ENCODE data around the gene TCEA2.

Gene TCEA2

DNA sequence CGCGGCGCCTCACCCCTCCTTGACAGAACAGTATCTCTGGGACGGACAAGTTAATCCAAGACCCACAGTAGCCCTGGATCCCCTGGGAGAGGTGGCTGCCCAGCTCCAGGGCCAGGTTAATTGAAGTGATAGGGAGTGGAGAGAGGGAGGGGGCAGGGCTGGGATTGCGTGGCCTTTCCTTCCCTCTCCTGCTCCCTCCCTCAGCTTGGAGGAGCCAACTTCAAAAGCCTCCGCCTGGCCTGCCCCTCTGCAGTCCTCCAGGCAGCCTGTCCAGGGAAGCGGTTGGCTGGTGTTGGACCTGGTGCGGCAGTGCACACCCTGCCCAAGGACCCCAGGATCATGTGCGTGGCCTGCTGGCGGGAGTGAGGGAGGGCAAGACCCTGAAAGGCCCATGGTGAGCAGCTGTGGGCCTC lies 27.1 kb upstream of the TCEA2 start, which contains the start of gene C20orf204:
Gene C20orf204 (plus strand): TSS at position 250 of the 413 bp plus-strand sequence. CDS start 142 bp downstream, at position 392.
- no peak for DNase-seq (ENCODE audit: low read depth in 2 of 2)

DNA sequence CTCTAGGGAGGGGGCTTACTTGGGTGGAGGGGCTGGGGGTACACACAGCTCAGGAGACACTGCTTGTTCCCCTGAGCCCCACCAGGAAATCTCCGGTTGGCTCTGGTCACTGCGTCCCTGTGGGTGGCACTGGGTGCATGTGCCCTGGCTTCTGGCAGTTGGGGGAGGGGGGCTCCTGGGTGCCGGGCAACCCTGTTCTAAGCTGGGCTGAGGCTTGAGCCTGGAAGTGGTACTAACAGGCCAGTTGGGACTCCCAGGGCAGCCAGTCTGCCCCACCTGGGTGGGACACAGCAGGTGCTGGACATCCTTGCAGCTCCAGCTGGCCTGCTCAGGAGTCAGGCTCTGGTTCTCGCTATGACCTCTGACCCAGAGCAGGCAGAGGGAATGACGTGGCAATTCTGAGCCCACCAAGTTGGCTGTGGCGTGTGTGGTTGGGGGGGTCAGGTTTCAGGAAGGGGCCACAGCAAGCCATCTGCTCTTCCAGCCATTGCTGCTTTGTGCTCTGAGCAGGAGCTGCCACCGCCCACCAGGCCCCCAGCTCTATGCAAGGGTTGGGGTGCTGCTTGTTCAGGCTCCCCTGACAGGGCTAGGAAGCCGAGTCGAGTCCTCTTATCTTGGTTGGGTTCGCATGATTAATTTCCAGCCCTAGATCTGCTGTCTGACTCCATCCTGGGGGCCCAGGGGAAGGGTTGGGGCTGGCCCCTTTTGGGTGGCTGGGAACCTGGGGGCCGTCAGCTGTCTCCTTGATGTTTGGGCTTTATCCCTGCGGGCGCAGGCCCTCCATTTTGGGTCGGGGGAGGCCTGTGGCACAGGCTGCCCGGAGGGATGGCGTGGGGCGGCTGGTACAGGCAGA lies 26.4 kb upstream of the TCEA2 start:
- no peak for DNase-seq (ENCODE audit: low read depth in 2 of 2)

- no peak for DNase-seq (ENCODE audit: low read depth in 2 of 2)
Observed at GRCh38 chr20:64037199-64037497, 25.9 kb upstream of the TCEA2 start.

GRCh38 chr20:64037498-64038213 lies 25.3 kb upstream of the TCEA2 start:
- DNase-seq (ENCODE audit: low read depth in 2 of 2), result no peak

DNA sequence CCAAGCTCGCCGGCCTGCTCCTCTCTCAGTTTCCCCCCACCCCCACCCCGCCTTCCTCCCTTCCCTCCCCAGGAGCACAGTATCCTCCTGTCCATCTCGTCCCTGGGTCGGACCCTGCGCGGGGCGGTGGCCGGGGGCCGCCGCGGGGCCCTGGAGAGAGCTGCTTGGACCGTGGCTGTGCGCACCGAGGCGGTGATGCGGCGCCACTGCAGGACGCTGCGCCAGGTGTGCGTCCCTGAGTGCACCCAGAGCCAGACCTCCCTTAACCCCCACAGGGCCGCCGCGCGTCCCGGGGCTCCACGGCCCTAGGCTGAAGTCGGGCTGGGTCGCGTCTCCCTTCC lies 24.8 kb upstream of the TCEA2 start:
- no peak for DNase-seq (ENCODE audit: low read depth in 2 of 2)

DNA sequence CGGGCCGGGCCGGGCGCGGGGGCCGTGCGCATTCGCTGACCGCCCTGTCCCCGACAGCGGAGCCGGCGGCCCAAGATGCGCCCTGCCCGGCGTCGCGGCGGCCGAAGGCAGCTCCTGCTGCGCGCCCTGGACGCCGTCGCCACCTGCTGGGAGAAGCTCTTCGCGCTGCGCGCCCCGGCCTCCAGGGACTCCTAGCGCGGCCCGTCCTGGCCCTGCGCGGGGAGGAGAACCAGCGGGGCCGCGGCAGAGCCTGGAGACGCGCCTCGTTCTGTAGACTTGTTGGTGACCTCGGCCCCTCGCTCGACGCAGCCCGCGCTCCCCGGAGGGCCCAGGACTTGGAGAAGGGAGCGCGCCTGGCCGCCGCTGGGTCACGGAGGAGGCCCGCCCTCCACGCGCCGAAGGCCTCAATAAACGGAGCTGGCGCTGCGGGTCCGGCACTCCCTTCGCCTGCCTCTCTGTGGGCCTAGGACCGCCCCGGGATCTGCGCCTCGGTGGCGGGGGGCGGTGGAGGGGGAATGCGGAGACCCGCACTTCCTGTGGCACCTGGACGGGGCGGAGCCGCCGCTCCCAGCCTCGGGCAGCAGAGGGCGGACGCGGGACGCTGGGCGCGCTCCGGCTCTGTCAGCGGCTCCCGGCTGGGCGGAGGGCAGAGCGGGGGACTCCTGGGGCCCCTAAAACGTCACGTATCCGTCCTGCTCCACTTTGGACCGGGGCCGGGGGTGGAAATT lies 24.3 kb upstream of the TCEA2 start:
- DNase-seq (ENCODE audit: low read depth in 2 of 2), result peak; percentile 51 to 52

GRCh38 chr20:64039293-64040160 lies 23.5 kb upstream of the TCEA2 start:
- DNase-seq (ENCODE audit: low read depth in 2 of 2), result no peak

- DNase-seq (ENCODE audit: low read depth in 2 of 2), result no peak
Observed at GRCh38 chr20:64040231-64041039, 22.6 kb upstream of the TCEA2 start.

DNA sequence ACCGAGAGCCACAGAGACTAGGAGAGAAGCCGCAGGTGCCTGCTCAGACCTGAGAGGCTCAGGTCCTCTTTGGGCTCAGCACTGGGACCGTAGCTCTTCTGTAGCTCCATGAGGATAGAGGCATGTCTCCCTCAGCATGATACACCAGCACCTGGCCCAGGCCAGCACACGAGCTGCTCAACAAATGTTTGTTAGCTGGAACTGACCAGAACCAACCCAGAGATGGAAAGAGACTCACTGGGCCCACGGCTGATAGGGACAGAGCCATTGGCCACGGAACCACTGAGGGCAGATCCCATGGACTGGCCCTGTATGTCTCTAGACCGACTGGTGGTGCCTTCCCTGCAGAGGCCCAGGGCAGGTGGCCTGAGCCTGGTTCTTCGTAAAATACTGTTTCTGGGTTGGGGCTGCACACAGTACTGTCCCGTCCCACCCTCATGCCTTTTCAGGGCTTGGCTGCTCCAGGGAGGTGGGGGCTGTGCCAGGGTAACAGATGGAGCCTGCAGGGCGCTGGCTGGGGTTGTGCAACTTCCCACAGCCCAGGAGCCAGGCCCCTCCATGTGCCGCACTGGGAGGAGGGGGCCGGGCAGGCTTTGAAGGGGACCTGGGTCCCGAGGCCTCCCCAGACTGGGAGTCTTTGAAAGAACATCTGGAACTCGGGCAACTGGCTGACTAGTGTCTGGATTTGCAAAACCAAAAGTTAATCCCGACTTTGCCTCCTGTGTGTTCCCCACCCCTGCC lies 21.8 kb upstream of the TCEA2 start:
- DNase-seq (ENCODE audit: low read depth in 2 of 2), result no peak

- DNase-seq (ENCODE audit: low read depth in 2 of 2), result no peak
Observed at GRCh38 chr20:64041781-64042053, 21.3 kb upstream of the TCEA2 start.

GRCh38 chr20:64042054-64042781 lies 20.8 kb upstream of the TCEA2 start:
- no peak for DNase-seq (ENCODE audit: low read depth in 2 of 2)

DNA sequence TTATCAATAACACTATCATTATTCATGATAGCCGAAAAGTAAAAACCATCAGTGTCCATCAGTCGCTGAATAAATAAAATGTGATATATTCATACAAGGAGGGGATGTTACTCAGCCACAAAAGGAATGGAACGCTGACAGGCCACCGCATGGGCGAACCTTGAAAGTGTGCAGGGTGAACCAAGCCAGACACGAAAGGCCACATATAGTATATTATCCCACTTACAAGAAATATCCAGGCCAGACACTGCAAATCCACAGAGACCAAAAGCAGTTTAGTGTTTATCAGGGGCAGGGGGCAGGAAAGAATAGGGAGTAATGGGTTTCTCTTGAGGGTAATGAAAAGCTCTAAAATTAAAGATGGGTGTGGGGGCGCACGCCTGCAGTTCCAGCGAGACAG lies 19.2 kb upstream of the TCEA2 start:
- no peak for DNase-seq (ENCODE audit: low read depth in 2 of 2)

GRCh38 chr20:64044484-64045247 lies 18.3 kb upstream of the TCEA2 start:
- DNase-seq (ENCODE audit: low read depth in 2 of 2), result no peak

DNA sequence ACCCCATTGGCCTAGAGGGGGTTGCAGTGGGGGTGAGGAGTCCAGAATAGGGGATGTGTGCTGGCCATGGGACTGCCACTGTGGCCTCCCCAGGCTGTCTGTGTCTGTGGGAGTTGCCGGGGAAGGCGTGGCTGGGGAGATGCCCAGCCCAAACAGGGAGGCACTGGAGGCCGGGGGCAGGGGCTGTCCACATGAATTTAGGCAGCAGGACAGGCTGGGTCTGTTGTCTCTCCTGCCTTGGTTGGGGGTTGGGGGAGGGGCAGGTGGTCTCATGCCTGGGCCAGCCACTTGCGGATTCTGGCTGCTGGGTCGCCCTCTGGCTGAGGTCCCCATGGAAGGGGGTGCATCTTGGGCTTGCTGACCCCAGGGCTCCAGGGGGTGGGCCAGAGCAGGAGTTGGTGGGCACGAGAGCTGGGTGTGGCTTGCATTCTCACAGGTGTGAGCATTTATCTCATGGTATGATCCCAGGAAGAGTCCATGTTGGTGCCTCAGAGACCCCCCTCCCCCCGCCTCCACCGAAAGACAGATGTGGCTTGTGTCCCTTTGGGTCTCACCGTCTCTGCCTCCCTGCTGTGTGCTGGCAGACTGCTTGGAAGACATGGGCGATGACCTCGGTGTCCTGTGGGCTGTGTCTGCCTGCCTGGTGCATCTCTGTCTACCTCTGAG lies 17.5 kb upstream of the TCEA2 start:
- DNase-seq (ENCODE audit: low read depth in 2 of 2), result no peak

- DNase-seq (ENCODE audit: low read depth in 2 of 2), result no peak
Observed at GRCh38 chr20:64047046-64047389, 16.0 kb upstream of the TCEA2 start.

- no peak for DNase-seq (ENCODE audit: low read depth in 2 of 2)
Observed at GRCh38 chr20:64047968-64048401, 15.0 kb upstream of the TCEA2 start.

DNA sequence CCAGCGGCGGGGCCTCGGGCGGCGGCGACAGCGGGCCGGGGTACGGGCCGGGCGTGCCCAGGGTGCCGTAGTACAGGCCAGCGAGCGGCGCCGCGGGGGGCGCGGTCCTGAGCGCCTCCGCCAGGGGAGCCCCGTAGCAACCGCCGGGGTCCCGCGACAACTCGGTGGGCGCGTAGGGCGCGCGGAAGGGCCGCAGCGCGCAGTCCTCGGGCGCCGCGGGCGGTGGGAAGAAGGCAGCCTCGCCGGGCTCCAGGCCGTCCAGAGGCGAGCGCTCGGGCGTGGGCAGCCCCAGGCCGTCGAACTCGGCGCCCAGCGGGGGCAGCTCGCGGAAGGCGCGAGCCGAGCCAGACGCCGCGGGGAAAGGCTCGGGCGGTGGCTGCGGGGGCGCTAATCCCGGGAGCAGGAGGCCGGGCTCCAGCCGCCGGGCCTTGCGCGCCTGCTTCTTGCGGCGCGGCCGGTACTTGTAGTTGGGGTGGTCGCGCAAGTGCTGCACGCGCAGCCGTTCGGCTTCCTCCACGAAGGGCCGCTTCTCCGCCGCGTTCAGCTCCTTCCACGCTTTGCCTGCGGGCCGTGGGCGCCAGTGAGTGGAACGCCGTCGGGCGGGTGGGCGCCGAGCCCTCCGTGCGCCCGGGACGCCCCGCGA lies 14.5 kb upstream of the TCEA2 start:
- DNase-seq (ENCODE audit: low read depth in 2 of 2), result no peak
